ENCODE data around the gene KLK3. TPM values are rescaled to one million over a fixed set of nuclear protein-coding genes. Genes with fewer than 3 reads are reported as not detected.

The KLK3 gene
- total and polyA plus RNA-seq, 2 of the 4 experiments (the other 2 are of a cell fraction): not detected

GRCh38 chr19:50898018-50898417 lies 43.3 kb downstream of the KLK3 start:
- H2AK9ac ChIP-seq (replicated peaks; ENCODE audit: low read depth, low read length, poor library complexity): no peak overlapping the region
- no peak overlapping the region for H3K56ac ChIP-seq (ENCODE audit: extremely low read depth, insufficient read depth, low read length)
- intact Hi-C loops (cut with micrococcal nuclease): no loop called here
- POLR2A ChIA-PET (ENCODE audit: unreplicated experiment): no interaction called here
- no peak overlapping the region for H2BK5ac ChIP-seq (ENCODE audit: low read depth, low read length, poor library complexity, severe bottlenecking)
- H3K4ac ChIP-seq (ENCODE audit: low read depth, low read length): no peak overlapping the region
- no peak overlapping the region for H2AFZ ChIP-seq (replicated peaks; ENCODE audit: low read length, poor library complexity)
- no peak overlapping the region for H3K9ac ChIP-seq (ENCODE audit: low read depth, low read length)
- TF ChIP-seq CHD1 (IDR thresholded peaks at IDR 0.05; ENCODE audit: low read depth, low read length): no peak
- no peak for TF ChIP-seq MXI1 (IDR thresholded peaks at IDR 0.05; ENCODE audit: borderline replicate concordance, low read depth, low read length)
- no peak overlapping the region for H2BK120ac ChIP-seq (ENCODE audit: low read depth, low read length)
- ATAC-seq (ENCODE audit: low read depth) (no peak), DNase-seq (no peak)
- H3K27me3 ChIP-seq (ENCODE audit: control insufficient read depth, insufficient read depth, low read length): no peaks in the 10 kb centered on the region
- no CpG with 5 or more reads among the region's 4 CpGs for WGBS, 2 experiments (ENCODE audit: extremely low coverage in 2 of 2, insufficient read length in 1 of 2)
- in situ Hi-C loops (cut with MboI; ENCODE audit: low sequenced_read_pairs): no loop called here
- no peak overlapping the region for H2AK5ac ChIP-seq (ENCODE audit: low read depth, low read length)
- no peak overlapping the region for H4K5ac ChIP-seq (ENCODE audit: low read depth, low read length)
- CTCF ChIA-PET: no interaction called here
- H4K20me1 ChIP-seq (ENCODE audit: insufficient read depth, low read length): no peaks in the 10 kb centered on the region
- H3K9me3 ChIP-seq (ENCODE audit: control insufficient read depth, insufficient read depth, low read length): no peaks in the 10 kb centered on the region
- H3K4me3 ChIP-seq (ENCODE audit: insufficient read depth, low read depth, low read length): no peak overlapping the region
- H3K14ac ChIP-seq (replicated peaks; ENCODE audit: low read depth, low read length): no peak overlapping the region
- H3K36me3 ChIP-seq (ENCODE audit: control insufficient read depth, insufficient read depth, low read length): no peaks in the 10 kb centered on the region
- BruUV-seq (replicated peaks): no TSS peak
- H2BK20ac ChIP-seq (ENCODE audit: low read depth, low read length): no peak overlapping the region
- no peaks in the 10 kb centered on the region for H3K9me1 ChIP-seq (ENCODE audit: insufficient read depth, low read length)
- H3K4me2 ChIP-seq (ENCODE audit: low read depth, low read length): no peak overlapping the region
- no peak overlapping the region for H2BK15ac ChIP-seq (ENCODE audit: low read depth, low read length)
- H3K18ac ChIP-seq (ENCODE audit: low read depth, low read length): no peak overlapping the region
- H3K4me1 ChIP-seq (ENCODE audit: control insufficient read depth, insufficient read depth, low read length): no peaks in the 10 kb centered on the region
- no peak overlapping the region for H3K27ac ChIP-seq (ENCODE audit: insufficient read depth, low read length)
- H4K91ac ChIP-seq (ENCODE audit: insufficient read depth, low read depth, low read length): no peak overlapping the region
- no peak overlapping the region for H3K23ac ChIP-seq (ENCODE audit: low read depth, low read length)
- no peaks in the 10 kb centered on the region for H3K79me1 ChIP-seq (ENCODE audit: low read depth in 1 of 2, low read length in 2 of 2)
- no peak overlapping the region for H4K8ac ChIP-seq (ENCODE audit: low read depth in 2 of 2, low read length in 2 of 2)
- dilution Hi-C loops (cut with HindIII; ENCODE audit: low sequenced_read_pairs, unreplicated experiment): no loop called here
